HEK293 (cell line): ENCODE results near the gene CACNG3.

Experiments
- CTCF ChIA-PET: fragments of 350-600 bp; formaldehyde crosslinking; extraction: SDS; loops from one replicate; lab custom pipeline; 2021; ENCODE audit warnings: antibody characterized with exemption; lab: Yijun Ruan, JAX
- POLR2A ChIA-PET: fragments of 300-600 bp; formaldehyde crosslinking; extraction: SDS; loops from one replicate; lab custom pipeline; 2020; ENCODE audit warnings: antibody characterized with exemption, inconsistent platforms; lab: Yijun Ruan, JAX
- H3K27ac ChIP-seq: fragments of 200-500 bp; sonication (Bioruptor generic); 2 replicates; pipeline ENCODE4 v1.5.1; 2014; ENCODE audit warnings: low read depth, low read length, control low read depth, inconsistent platforms; ENCODE audit errors: extremely low read depth
- H3K36me3 ChIP-seq, 2 experiments: fragments of 200-500 bp in 1 of 2; sonication (Bioruptor generic) in 1 of 2; 1 replicate in 1 of 2; 2 replicates in 1 of 2; pipeline ENCODE4 v1.5.1; 2014 to 2017; ENCODE audit warnings: inconsistent platforms in 2 of 2, low read length in 2 of 2; ENCODE audit not compliant: control insufficient read depth in 2 of 2, insufficient read depth in 1 of 2
- H3K4me1 ChIP-seq: fragments of 200-500 bp; sonication (Bioruptor generic); 2 replicates; pipeline ENCODE4 v1.5.1; 2014; ENCODE audit warnings: mild to moderate bottlenecking, low read length, inconsistent platforms; ENCODE audit not compliant: control insufficient read depth, insufficient read depth
- H3K4me3 ChIP-seq: 2 replicates; pipeline ENCODE4 v1.5.1; 2011; ENCODE audit warnings: low read depth, mild to moderate bottlenecking, control low read depth, low read length, moderate library complexity
- H3K9me3 ChIP-seq: fragments of 200-500 bp; sonication (Bioruptor generic); 2 replicates; pipeline ENCODE4 v1.5.1; 2014; ENCODE audit warnings: low read depth, low read length, inconsistent platforms; ENCODE audit not compliant: control insufficient read depth, insufficient read depth
- BCL11B ChIP-seq: fragments of 450-650 bp; formaldehyde crosslinking; IDR thresholded peaks from 2 replicates; pipeline ENCODE4 v1.5.1; 2016; ENCODE audit warnings: low read depth, missing biosample characterization, missing genetic modification characterization
- HIC1 ChIP-seq: fragments of 450-650 bp; formaldehyde crosslinking; IDR thresholded peaks from 2 replicates; pipeline ENCODE4 v1.5.1; 2016; ENCODE audit warnings: missing biosample characterization, missing genetic modification characterization
- PATZ1 ChIP-seq: fragments of 450-650 bp; formaldehyde crosslinking; IDR thresholded peaks from 2 replicates; pipeline ENCODE4 v1.5.1; 2016; ENCODE audit warnings: missing biosample characterization, missing genetic modification characterization
- PRDM1 ChIP-seq: fragments of 450-650 bp; formaldehyde crosslinking; IDR thresholded peaks from 2 replicates; pipeline ENCODE4; 2016; ENCODE audit warnings: missing biosample characterization, missing genetic modification characterization
- SALL2 ChIP-seq: fragments of 450-650 bp; formaldehyde crosslinking; IDR thresholded peaks from 2 replicates; pipeline ENCODE4 v1.5.0; 2017; ENCODE audit warnings: missing biosample characterization, mild to moderate bottlenecking, missing genetic modification characterization, borderline replicate concordance
- SCRT2 ChIP-seq: fragments of 450-650 bp; formaldehyde crosslinking; IDR thresholded peaks from 2 replicates; pipeline ENCODE4 v1.5.1; 2016; ENCODE audit warnings: missing biosample characterization, missing genetic modification characterization
- YY2 ChIP-seq: fragments of 450-650 bp; formaldehyde crosslinking; IDR thresholded peaks from 2 replicates; pipeline ENCODE4 v1.5.1; 2016; ENCODE audit warnings: missing biosample characterization, missing genetic modification characterization
- ZBTB1 ChIP-seq: fragments of 450-650 bp; formaldehyde crosslinking; IDR thresholded peaks from 2 replicates; pipeline ENCODE4 v1.5.1; 2016; ENCODE audit warnings: missing biosample characterization, missing genetic modification characterization
- ZEB2 ChIP-seq: fragments of 450-650 bp; formaldehyde crosslinking; IDR thresholded peaks from 2 replicates; pipeline ENCODE4 v1.5.1; 2016; ENCODE audit warnings: missing biosample characterization, missing genetic modification characterization
- ZFP41 ChIP-seq: fragments of 450-650 bp; formaldehyde crosslinking; IDR thresholded peaks from 2 replicates; pipeline ENCODE4 v1.5.1; 2016; ENCODE audit warnings: missing biosample characterization, missing genetic modification characterization, borderline replicate concordance
- ZFP69B ChIP-seq: fragments of 450-650 bp; formaldehyde crosslinking; IDR thresholded peaks from 2 replicates; pipeline ENCODE4 v1.5.1; 2016; ENCODE audit warnings: missing biosample characterization, missing genetic modification characterization
- ZNF2 ChIP-seq: fragments of 450-650 bp; formaldehyde crosslinking; IDR thresholded peaks from 2 replicates; pipeline ENCODE4 v1.5.1; 2016; ENCODE audit warnings: missing biosample characterization, missing genetic modification characterization
- ZNF211 ChIP-seq: fragments of 450-650 bp; formaldehyde crosslinking; IDR thresholded peaks from 2 replicates; pipeline ENCODE4 v1.5.1; 2016; ENCODE audit warnings: low read depth, missing biosample characterization, missing genetic modification characterization
- ZNF398 ChIP-seq: fragments of 450-650 bp; formaldehyde crosslinking; IDR thresholded peaks from 2 replicates; pipeline ENCODE4 v1.5.1; 2017; ENCODE audit warnings: missing biosample characterization, missing genetic modification characterization
- ZNF571 ChIP-seq: fragments of 450-650 bp; formaldehyde crosslinking; IDR thresholded peaks from 2 replicates; pipeline ENCODE4 v1.5.0; 2017; ENCODE audit warnings: missing biosample characterization, missing genetic modification characterization
- ZNF600 ChIP-seq: fragments of 450-650 bp; formaldehyde crosslinking; IDR thresholded peaks from 2 replicates; pipeline ENCODE4 v1.5.1; 2016; ENCODE audit warnings: missing biosample characterization, missing genetic modification characterization
- ZNF621 ChIP-seq: fragments of 450-650 bp; formaldehyde crosslinking; IDR thresholded peaks from 2 replicates; pipeline ENCODE4 v1.5.1; 2017; ENCODE audit warnings: missing biosample characterization, missing genetic modification characterization
- ZNF837 ChIP-seq: fragments of 450-650 bp; formaldehyde crosslinking; IDR thresholded peaks from 2 replicates; pipeline ENCODE4 v1.5.1; 2016; ENCODE audit warnings: missing biosample characterization, missing genetic modification characterization
- TF ChIP-seq, protein P1 (sequence below): fragments of 450-650 bp; formaldehyde crosslinking; IDR thresholded peaks from 2 replicates; pipeline ENCODE4 v1.5.1; 2017; ENCODE audit warnings: missing biosample characterization, missing genetic modification characterization
- TF ChIP-seq, protein P2 (sequence below): fragments of 450-650 bp; formaldehyde crosslinking; IDR thresholded peaks from 2 replicates; pipeline ENCODE4 v1.5.1; 2016; ENCODE audit warnings: missing biosample characterization, missing genetic modification characterization
- TF ChIP-seq, protein P3 (sequence below): fragments of 450-650 bp; formaldehyde crosslinking; IDR thresholded peaks from 2 replicates; pipeline ENCODE4 v1.5.1; 2016; ENCODE audit warnings: missing biosample characterization, missing genetic modification characterization
- TF ChIP-seq, protein P4 (sequence below): fragments of 450-650 bp; formaldehyde crosslinking; IDR thresholded peaks from 2 replicates; pipeline ENCODE4 v1.5.1; 2016; ENCODE audit warnings: missing biosample characterization, missing genetic modification characterization, borderline replicate concordance

Gene CACNG3

DNA sequence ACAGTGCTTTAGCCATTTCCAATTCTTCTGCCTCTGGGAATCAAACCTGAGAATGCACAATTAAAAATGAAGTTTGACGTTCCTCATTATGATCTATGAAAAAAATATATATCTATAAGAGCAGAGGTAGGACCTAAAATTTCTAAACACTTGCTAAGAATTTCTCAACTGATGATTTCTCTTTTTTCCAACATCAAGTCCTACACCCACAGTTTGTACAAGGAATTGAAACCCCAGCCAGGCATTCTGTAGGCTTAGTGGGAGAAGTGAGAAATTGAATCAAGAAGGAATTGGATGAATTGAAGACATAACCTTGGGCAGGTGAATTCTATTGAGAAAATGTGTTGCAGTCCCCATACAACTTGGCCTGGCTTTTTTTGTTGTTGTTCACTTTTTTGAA lies 2.7 kb downstream of the CACNG3 start:
- CTCF ChIA-PET: no interaction called here
- no peaks in the 10 kb centered on the region; the same call in 1 of the 2 replicates for H3K4me1 ChIP-seq
- no peaks in the 10 kb centered on the region for H3K36me3 ChIP-seq
- no peak overlapping the region for H3K4me3 ChIP-seq
- TF ChIP-seq ZEB2 (no peak), SCRT2 (tag by site-specific recombination) (no peak), PRDM1 (no peak), ZNF837 (tag by site-specific recombination) (no peak), ZFP41 (tag by site-specific recombination) (no peak), HIC1 (no peak), SALL2 (tag by site-specific recombination) (no peak), ZNF571 (tag by site-specific recombination) (no peak), YY2 (no peak), ZBTB1 (tag by site-specific recombination) (no peak), ZNF2 (no peak), ZFP69B (tag by site-specific recombination) (no peak)
- TF ChIP-seq, protein P1, sequence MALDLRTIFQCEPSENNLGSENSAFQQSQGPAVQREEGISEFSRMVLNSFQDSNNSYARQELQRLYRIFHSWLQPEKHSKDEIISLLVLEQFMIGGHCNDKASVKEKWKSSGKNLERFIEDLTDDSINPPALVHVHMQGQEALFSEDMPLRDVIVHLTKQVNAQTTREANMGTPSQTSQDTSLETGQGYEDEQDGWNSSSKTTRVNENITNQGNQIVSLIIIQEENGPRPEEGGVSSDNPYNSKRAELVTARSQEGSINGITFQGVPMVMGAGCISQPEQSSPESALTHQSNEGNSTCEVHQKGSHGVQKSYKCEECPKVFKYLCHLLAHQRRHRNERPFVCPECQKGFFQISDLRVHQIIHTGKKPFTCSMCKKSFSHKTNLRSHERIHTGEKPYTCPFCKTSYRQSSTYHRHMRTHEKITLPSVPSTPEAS (tag by site-specific recombination): no peak
- TF ChIP-seq, protein P2, sequence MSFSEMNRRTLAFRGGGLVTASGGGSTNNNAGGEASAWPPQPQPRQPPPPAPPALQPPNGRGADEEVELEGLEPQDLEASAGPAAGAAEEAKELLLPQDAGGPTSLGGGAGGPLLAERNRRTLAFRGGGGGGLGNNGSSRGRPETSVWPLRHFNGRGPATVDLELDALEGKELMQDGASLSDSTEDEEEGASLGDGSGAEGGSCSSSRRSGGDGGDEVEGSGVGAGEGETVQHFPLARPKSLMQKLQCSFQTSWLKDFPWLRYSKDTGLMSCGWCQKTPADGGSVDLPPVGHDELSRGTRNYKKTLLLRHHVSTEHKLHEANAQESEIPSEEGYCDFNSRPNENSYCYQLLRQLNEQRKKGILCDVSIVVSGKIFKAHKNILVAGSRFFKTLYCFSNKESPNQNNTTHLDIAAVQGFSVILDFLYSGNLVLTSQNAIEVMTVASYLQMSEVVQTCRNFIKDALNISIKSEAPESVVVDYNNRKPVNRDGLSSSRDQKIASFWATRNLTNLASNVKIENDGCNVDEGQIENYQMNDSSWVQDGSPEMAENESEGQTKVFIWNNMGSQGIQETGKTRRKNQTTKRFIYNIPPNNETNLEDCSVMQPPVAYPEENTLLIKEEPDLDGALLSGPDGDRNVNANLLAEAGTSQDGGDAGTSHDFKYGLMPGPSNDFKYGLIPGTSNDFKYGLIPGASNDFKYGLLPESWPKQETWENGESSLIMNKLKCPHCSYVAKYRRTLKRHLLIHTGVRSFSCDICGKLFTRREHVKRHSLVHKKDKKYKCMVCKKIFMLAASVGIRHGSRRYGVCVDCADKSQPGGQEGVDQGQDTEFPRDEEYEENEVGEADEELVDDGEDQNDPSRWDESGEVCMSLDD: no peak
- H3K9me3 ChIP-seq: no peaks in the 10 kb centered on the region
- no peak overlapping the region for H3K27ac ChIP-seq
- POLR2A ChIA-PET: no interaction called here

DNA sequence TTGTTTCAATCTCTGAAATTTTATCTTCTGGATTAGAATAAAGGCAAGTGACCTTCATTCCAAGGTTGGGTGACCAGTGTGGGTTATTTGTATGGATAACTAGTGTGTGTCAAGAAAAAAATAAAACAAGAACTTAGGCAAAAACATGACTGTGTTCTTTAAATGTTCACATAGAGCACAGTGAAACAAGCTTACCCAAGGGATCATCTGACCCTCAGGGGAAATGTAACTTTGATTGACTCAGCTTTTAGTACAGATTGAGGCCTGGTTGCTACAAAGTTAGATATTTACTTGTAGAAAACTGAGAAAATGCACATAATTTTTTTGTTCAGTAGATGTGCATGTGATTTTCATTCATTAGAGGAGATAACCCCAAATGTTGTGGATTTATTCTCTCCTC lies 6.7 kb downstream of the CACNG3 start:
- H3K27ac ChIP-seq: no peak overlapping the region
- no peaks in the 10 kb centered on the region for H3K4me1 ChIP-seq
- no peaks in the 10 kb centered on the region for H3K36me3 ChIP-seq
- CTCF ChIA-PET: no interaction called here
- POLR2A ChIA-PET: no interaction called here
- H3K9me3 ChIP-seq: no peaks in the 10 kb centered on the region
- no peak overlapping the region for H3K4me3 ChIP-seq
- TF ChIP-seq, protein P3, sequence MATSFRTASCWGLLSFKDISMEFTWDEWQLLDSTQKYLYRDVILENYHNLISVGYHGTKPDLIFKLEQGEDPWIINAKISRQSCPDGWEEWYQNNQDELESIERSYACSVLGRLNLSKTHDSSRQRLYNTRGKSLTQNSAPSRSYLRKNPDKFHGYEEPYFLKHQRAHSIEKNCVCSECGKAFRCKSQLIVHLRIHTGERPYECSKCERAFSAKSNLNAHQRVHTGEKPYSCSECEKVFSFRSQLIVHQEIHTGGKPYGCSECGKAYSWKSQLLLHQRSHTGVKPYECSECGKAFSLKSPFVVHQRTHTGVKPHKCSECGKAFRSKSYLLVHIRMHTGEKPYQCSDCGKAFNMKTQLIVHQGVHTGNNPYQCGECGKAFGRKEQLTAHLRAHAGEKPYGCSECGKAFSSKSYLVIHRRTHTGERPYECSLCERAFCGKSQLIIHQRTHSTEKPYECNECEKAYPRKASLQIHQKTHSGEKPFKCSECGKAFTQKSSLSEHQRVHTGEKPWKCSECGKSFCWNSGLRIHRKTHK (tag by site-specific recombination): no peak
- TF ChIP-seq, protein P4, sequence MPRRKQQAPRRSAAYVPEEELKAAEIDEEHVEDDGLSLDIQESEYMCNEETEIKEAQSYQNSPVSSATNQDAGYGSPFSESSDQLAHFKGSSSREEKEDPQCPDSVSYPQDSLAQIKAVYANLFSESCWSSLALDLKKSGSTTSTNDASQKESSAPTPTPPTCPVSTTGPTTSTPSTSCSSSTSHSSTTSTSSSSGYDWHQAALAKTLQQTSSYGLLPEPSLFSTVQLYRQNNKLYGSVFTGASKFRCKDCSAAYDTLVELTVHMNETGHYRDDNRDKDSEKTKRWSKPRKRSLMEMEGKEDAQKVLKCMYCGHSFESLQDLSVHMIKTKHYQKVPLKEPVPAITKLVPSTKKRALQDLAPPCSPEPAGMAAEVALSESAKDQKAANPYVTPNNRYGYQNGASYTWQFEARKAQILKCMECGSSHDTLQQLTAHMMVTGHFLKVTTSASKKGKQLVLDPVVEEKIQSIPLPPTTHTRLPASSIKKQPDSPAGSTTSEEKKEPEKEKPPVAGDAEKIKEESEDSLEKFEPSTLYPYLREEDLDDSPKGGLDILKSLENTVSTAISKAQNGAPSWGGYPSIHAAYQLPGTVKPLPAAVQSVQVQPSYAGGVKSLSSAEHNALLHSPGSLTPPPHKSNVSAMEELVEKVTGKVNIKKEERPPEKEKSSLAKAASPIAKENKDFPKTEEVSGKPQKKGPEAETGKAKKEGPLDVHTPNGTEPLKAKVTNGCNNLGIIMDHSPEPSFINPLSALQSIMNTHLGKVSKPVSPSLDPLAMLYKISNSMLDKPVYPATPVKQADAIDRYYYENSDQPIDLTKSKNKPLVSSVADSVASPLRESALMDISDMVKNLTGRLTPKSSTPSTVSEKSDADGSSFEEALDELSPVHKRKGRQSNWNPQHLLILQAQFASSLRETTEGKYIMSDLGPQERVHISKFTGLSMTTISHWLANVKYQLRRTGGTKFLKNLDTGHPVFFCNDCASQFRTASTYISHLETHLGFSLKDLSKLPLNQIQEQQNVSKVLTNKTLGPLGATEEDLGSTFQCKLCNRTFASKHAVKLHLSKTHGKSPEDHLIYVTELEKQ: no peak
- TF ChIP-seq BCL11B (no peak), PATZ1 (tag by site-specific recombination) (no peak), ZNF600 (no peak), ZNF621 (tag by site-specific recombination) (no peak), ZNF211 (no peak), ZNF398 (tag by site-specific recombination) (no peak)
